SK-N-SH (cell line): ENCODE measurements around the gene DIPK1A.

Experiments
- CTCF ChIP-seq: fragments of 200-600 bp; sonication (generic); IDR thresholded peaks from 2 replicates; pipeline ENCODE4 v1.6.1; 2017; ENCODE audit warnings: antibody characterized with exemption, mild to moderate bottlenecking, moderate library complexity
- ELF1 ChIP-seq: IDR thresholded peaks from 2 replicates; pipeline ENCODE4 v1.4.0; 2012
- EP300 ChIP-seq, 2 experiments: IDR thresholded peaks; 2 replicates each; pipeline versions ENCODE4 v1.4.0 to v1.6.1; 2012; ENCODE audit warnings: borderline replicate concordance in 1 of 2, low read depth in 1 of 2, low read length in 1 of 2
- FOSL2 ChIP-seq: IDR thresholded peaks from 2 replicates; pipeline ENCODE4 v1.4.0; 2012; ENCODE audit warnings: low read depth, mild to moderate bottlenecking, moderate library complexity, borderline replicate concordance
- MAX ChIP-seq: IDR thresholded peaks from 2 replicates; pipeline ENCODE4 v1.4.0; 2012; ENCODE audit warnings: low read depth
- PBX3 ChIP-seq: IDR thresholded peaks from 2 replicates; pipeline ENCODE4; 2012
- POLR2AphosphoS5 ChIP-seq: IDR thresholded peaks from 2 replicates; pipeline ENCODE4 v1.6.1; 2012; ENCODE audit warnings: low read depth, low read length
- RAD21 ChIP-seq: IDR thresholded peaks from 2 replicates; pipeline ENCODE4 v1.6.1; 2012; ENCODE audit warnings: mild to moderate bottlenecking, low read length
- SIN3A ChIP-seq: IDR thresholded peaks from 2 replicates; pipeline ENCODE4 v1.6.1; 2012; ENCODE audit warnings: low read depth, mild to moderate bottlenecking, low read length, moderate library complexity, borderline replicate concordance
- TAF1 ChIP-seq: IDR thresholded peaks from 2 replicates; pipeline ENCODE4 v1.6.1; 2012; ENCODE audit warnings: low read depth, mild to moderate bottlenecking, low read length, moderate library complexity, borderline replicate concordance
- TCF12 ChIP-seq: IDR thresholded peaks from 2 replicates; pipeline ENCODE4 v1.4.0; 2012
- TEAD4 ChIP-seq: IDR thresholded peaks from 2 replicates; pipeline ENCODE4 v1.4.0; 2012; ENCODE audit warnings: mild to moderate bottlenecking, borderline replicate concordance; ENCODE audit not compliant: insufficient read depth
- ZBTB33 ChIP-seq: IDR thresholded peaks from 2 replicates; pipeline ENCODE4 v1.4.0; 2012; ENCODE audit warnings: low read depth, borderline replicate concordance
- TF ChIP-seq, protein P1 (sequence below): fragments of 150-350 bp; IDR thresholded peaks from 2 replicates; pipeline ENCODE4 v1.6.1; 2017; ENCODE audit warnings: antibody characterized with exemption, low read length, low read depth, borderline replicate concordance

DNA sequence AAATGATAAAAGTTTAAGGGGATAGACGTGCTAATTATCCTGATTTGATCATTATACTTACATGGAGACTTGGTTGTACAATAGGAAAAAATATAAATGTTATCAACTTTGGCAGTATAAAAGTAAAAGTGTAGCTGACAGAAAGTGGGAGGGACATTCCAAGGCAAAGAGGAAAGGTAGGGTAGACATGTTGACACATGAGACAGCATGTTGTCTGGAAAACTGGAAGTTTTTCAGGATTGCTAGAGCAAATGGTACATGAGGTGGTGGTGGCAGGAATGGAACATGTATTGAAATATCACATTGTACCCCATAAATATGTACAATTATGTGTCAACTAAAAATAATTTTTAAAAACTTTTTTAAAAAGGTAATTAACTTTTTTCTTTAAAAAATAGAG, 13.2 kb downstream of the DIPK1A start:
- TF ChIP-seq TAF1 (no peak), CTCF (no peak), FOSL2 (no peak), SIN3A (no peak), MAX (no peak), RAD21 (no peak), ZBTB33 (no peak), TEAD4 (no peak), EP300 (IDR thresholded peaks at IDR 0.05; ENCODE audit: borderline replicate concordance in 1 of 2, low read depth in 1 of 2, low read length in 1 of 2) (no peak), PBX3 (no peak), ELF1 (no peak), TCF12 (no peak), POLR2AphosphoS5 (no peak)
- TF ChIP-seq, protein P1, sequence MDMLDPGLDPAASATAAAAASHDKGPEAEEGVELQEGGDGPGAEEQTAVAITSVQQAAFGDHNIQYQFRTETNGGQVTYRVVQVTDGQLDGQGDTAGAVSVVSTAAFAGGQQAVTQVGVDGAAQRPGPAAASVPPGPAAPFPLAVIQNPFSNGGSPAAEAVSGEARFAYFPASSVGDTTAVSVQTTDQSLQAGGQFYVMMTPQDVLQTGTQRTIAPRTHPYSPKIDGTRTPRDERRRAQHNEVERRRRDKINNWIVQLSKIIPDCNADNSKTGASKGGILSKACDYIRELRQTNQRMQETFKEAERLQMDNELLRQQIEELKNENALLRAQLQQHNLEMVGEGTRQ = no peak
